ENCODE results near the gene RHOJ.

GRCh38 chr14:63267171-63267570, 62.9 kb downstream of the RHOJ start:
- no peak for TF ChIP-seq CTCF (conservative IDR thresholded peaks at IDR 0.05; ENCODE audit: low read depth, low read length)
- TF ChIP-seq RFX5 (IDR thresholded peaks at IDR 0.05; ENCODE audit: low read depth, low read length) = no peak
- no peak for TF ChIP-seq USF2 (IDR thresholded peaks at IDR 0.05; ENCODE audit: low read depth, low read length)
- no peak for TF ChIP-seq FOS (IDR thresholded peaks at IDR 0.05; ENCODE audit: low read depth, low read length)
- no peak for TF ChIP-seq CEBPB (IDR thresholded peaks at IDR 0.05; ENCODE audit: low read depth, low read length)
- TF ChIP-seq RAD21 (IDR thresholded peaks at IDR 0.05; ENCODE audit: low read length) = no peak
- TF ChIP-seq ELK1 (IDR thresholded peaks at IDR 0.05; ENCODE audit: borderline replicate concordance, low read depth, low read length) = no peak
- no peak for TF ChIP-seq MXI1 (IDR thresholded peaks at IDR 0.05; ENCODE audit: borderline replicate concordance, low read depth, low read length)
- no peak for TF ChIP-seq POLR2A (IDR thresholded peaks at IDR 0.05; ENCODE audit: low read depth, low read length)
- no peak for TF ChIP-seq SMC3 (IDR thresholded peaks at IDR 0.05; ENCODE audit: low read depth, low read length)
- TF ChIP-seq BHLHE40 (IDR thresholded peaks at IDR 0.05; ENCODE audit: low read depth, low read length) = no peak

Measured in IMR-90 (cell line).